Naive B cell (primary cell): ENCODE measurements around the gene PCK1. TPM values are rescaled to one million over a fixed set of nuclear protein-coding genes. Genes with fewer than 3 reads are reported as not detected.
A peak's percentile ranks its signal among the peaks of the same experiment; 100 is the strongest.

Experiments
- ATAC-seq, 2 donors: fragments of 150-1000 bp; cut with Tn5 transposase; 2 replicates each; pipeline ENCODE4 v1.10.0; 2021; ENCODE audit warnings: low read depth in 2 of 2, mild to moderate bottlenecking in 2 of 2, moderate library complexity in 2 of 2
- DNase-seq: peaks from one replicate; pipeline ENCODE4 v3.0.0; 2022
- H3K27ac Mint-ChIP-seq, 6 donors: one replicate each; pipeline ENCODE4 v1.8.0; 2020 to 2022; ENCODE audit warnings: mild to moderate bottlenecking in 6 of 6, mixed read lengths in 6 of 6, moderate library complexity in 5 of 6, inconsistent platforms in 2 of 6
- H3K27me3 Mint-ChIP-seq, 3 donors: one replicate each; pipeline ENCODE4 v1.8.0; 2021 to 2022; ENCODE audit warnings: mixed read lengths in 3 of 3, mild to moderate bottlenecking in 1 of 3
- H3K36me3 Mint-ChIP-seq, 2 donors: one replicate each; pipeline ENCODE4 v1.8.0; 2020 to 2022; ENCODE audit warnings: mixed read lengths in 2 of 2, inconsistent platforms in 1 of 2, mild to moderate bottlenecking in 1 of 2
- H3K4me1 Mint-ChIP-seq, 3 donors: one replicate each; pipeline ENCODE4 v1.8.0; 2020 to 2022; ENCODE audit warnings: mixed read lengths in 3 of 3, inconsistent platforms in 1 of 3, mild to moderate bottlenecking in 1 of 3, moderate library complexity in 1 of 3
- H3K4me3 Mint-ChIP-seq, 8 donors: one replicate each; pipeline ENCODE4 v1.8.0; 2020 to 2022; ENCODE audit warnings: mild to moderate bottlenecking in 8 of 8, mixed read lengths in 8 of 8, moderate library complexity in 8 of 8, inconsistent platforms in 2 of 8
- H3K9me3 Mint-ChIP-seq, 7 donors: one replicate each; pipeline ENCODE4 v1.8.0; 2020 to 2022; ENCODE audit warnings: mixed read lengths in 7 of 7, mild to moderate bottlenecking in 5 of 7, inconsistent platforms in 2 of 7, moderate library complexity in 1 of 7
- polyA plus RNA-seq, 6 donors: library from polyadenylated mRNA; unstranded; fragments of 300-500 nt; fragmentation: Illumina TruSeq; gene quantifications; one replicate each; pipeline ENCODE4 v1.2.3, GENCODE V29; 2021; ENCODE audit warnings: low read depth in 6 of 6

PCK1 gene
- polyA plus RNA-seq, 6 donors from 2014 or later, result not detected

- DNase-seq (no peak), ATAC-seq (no peak)
- Mint-ChIP-seq H3K4me1 (peaks cover 4 to 5% (median 5%) of the 10 kb centered on the region in 3 donors), H3K36me3 (peaks cover 0 to 6% of the 10 kb centered on the region in 2 donors), H3K9me3 (peaks cover 0 to 15% (median 11%) of the 10 kb centered on the region in 7 donors), H3K4me3 (no peak overlapping the region), H3K27ac (peak overlapping the region in 1 of 6 donors; percentile 24), H3K27me3 (peaks cover 34 to 52% (median 45%) of the 10 kb centered on the region in 3 donors)
Measured at GRCh38 chr20:57588596-57588995, 27.7 kb downstream of the PCK1 start.

- H3K36me3 Mint-ChIP-seq, result peaks cover 0 to 6% of the 10 kb centered on the region in 2 donors
- H3K4me1 Mint-ChIP-seq, result peaks cover 7 to 10% (median 8%) of the 10 kb centered on the region in 3 donors
- H3K27ac Mint-ChIP-seq, result no peak overlapping the region
- peaks cover 0 to 15% (median 11%) of the 10 kb centered on the region in 7 donors for H3K9me3 Mint-ChIP-seq
- peaks cover 28 to 46% (median 39%) of the 10 kb centered on the region in 3 donors for H3K27me3 Mint-ChIP-seq
- ATAC-seq (no peak), DNase-seq (no peak)
- H3K4me3 Mint-ChIP-seq, result no peak overlapping the region
Measured at GRCh38 chr20:57589123-57589727, 28.3 kb downstream of the PCK1 start.

GRCh38 chr20:57589728-57590484 lies 29.0 kb downstream of the PCK1 start:
- H3K4me3 Mint-ChIP-seq, result no peak overlapping the region
- ATAC-seq (no peak), DNase-seq (no peak)
- H3K36me3 Mint-ChIP-seq, result peaks cover 0 to 6% of the 10 kb centered on the region in 2 donors
- H3K27ac Mint-ChIP-seq, result no peak overlapping the region
- peaks cover 0 to 15% (median 11%) of the 10 kb centered on the region in 7 donors for H3K9me3 Mint-ChIP-seq
- H3K4me1 Mint-ChIP-seq, result peaks cover 7 to 16% (median 12%) of the 10 kb centered on the region in 3 donors
- peaks cover 21 to 39% (median 32%) of the 10 kb centered on the region in 3 donors for H3K27me3 Mint-ChIP-seq

- Mint-ChIP-seq H3K36me3 (peaks cover 0 to 6% of the 10 kb centered on the region in 2 donors), H3K27ac (peak overlapping the region in 1 of 6 donors; percentile 3), H3K9me3 (peaks cover 0 to 15% (median 11%) of the 10 kb centered on the region in 7 donors), H3K4me3 (no peak overlapping the region), H3K4me1 (peaks cover 7 to 19% (median 12%) of the 10 kb centered on the region in 3 donors), H3K27me3 (peaks cover 14 to 31% (median 24%) of the 10 kb centered on the region in 3 donors)
- no peak for DNase-seq
- ATAC-seq, result no peak
Measured at GRCh38 chr20:57590485-57591288, 29.8 kb downstream of the PCK1 start.

- H3K27ac Mint-ChIP-seq, result peak overlapping the region in 2 of 6 donors; percentile 3 to 75
- H3K4me3 Mint-ChIP-seq, result no peak overlapping the region
- peaks cover 11 to 26% (median 19%) of the 10 kb centered on the region in 3 donors for H3K27me3 Mint-ChIP-seq
- H3K4me1 Mint-ChIP-seq, result peaks cover 7 to 19% (median 12%) of the 10 kb centered on the region in 3 donors
- H3K36me3 Mint-ChIP-seq, result peaks cover 0 to 6% of the 10 kb centered on the region in 2 donors
- DNase-seq (no peak), ATAC-seq (no peak)
- peaks cover 0 to 15% (median 11%) of the 10 kb centered on the region in 7 donors for H3K9me3 Mint-ChIP-seq
Measured at GRCh38 chr20:57591289-57592229, 30.6 kb downstream of the PCK1 start.

- H3K27ac Mint-ChIP-seq, result no peak overlapping the region
- ATAC-seq (no peak), DNase-seq (no peak)
- H3K36me3 Mint-ChIP-seq, result no peaks in the 10 kb centered on the region
- no peak overlapping the region for H3K4me3 Mint-ChIP-seq
- H3K4me1 Mint-ChIP-seq, result peaks cover 10 to 22% (median 16%) of the 10 kb centered on the region in 3 donors
- H3K27me3 Mint-ChIP-seq, result peaks cover 4 to 19% (median 14%) of the 10 kb centered on the region in 3 donors
- peaks cover 0 to 8% (median 6%) of the 10 kb centered on the region in 7 donors for H3K9me3 Mint-ChIP-seq
Measured at GRCh38 chr20:57592263-57593092, 31.6 kb downstream of the PCK1 start.

GRCh38 chr20:57593134-57593886 lies 32.4 kb downstream of the PCK1 start:
- H3K27ac Mint-ChIP-seq, result peak overlapping the region in 3 of 6 donors; percentile 63 to 88 (median 72)
- peaks cover 13 to 26% (median 21%) of the 10 kb centered on the region in 3 donors for H3K4me1 Mint-ChIP-seq
- DNase-seq, result no peak
- H3K4me3 Mint-ChIP-seq, result no peak overlapping the region
- peaks cover 0 to 19% (median 14%) of the 10 kb centered on the region in 3 donors for H3K27me3 Mint-ChIP-seq
- H3K9me3 Mint-ChIP-seq, result peaks cover 0 to under 1% (median 0%) of the 10 kb centered on the region in 7 donors
- ATAC-seq, result no peak
- no peaks in the 10 kb centered on the region for H3K36me3 Mint-ChIP-seq

- no peaks in the 10 kb centered on the region for H3K36me3 Mint-ChIP-seq
- H3K4me3 Mint-ChIP-seq, result peak overlapping the region in 1 of 8 donors; percentile 20
- peaks cover 0 to 19% (median 14%) of the 10 kb centered on the region in 3 donors for H3K27me3 Mint-ChIP-seq
- peak overlapping the region in 3 of 6 donors; percentile 46 to 78 (median 72) for H3K27ac Mint-ChIP-seq
- peaks cover 13 to 26% (median 21%) of the 10 kb centered on the region in 3 donors for H3K4me1 Mint-ChIP-seq
- peak; percentile 43 for DNase-seq
- no peaks in the 10 kb centered on the region for H3K9me3 Mint-ChIP-seq
- ATAC-seq, result peak; percentile 12 to 15
Measured at GRCh38 chr20:57594092-57594951, 33.4 kb downstream of the PCK1 start.

GRCh38 chr20:57595041-57596030 lies 34.4 kb downstream of the PCK1 start:
- Mint-ChIP-seq H3K4me1 (peaks cover 13 to 26% (median 21%) of the 10 kb centered on the region in 3 donors), H3K9me3 (no peaks in the 10 kb centered on the region), H3K4me3 (peak overlapping the region in 2 of 8 donors; percentile 37 to 48), H3K27me3 (peaks cover 0 to 15% (median 10%) of the 10 kb centered on the region in 3 donors), H3K36me3 (no peaks in the 10 kb centered on the region), H3K27ac (peak overlapping the region in 4 of 6 donors; percentile 17 to 91 (median 48))
- ATAC-seq, result no peak
- no peak for DNase-seq
